A673 (cell line): ENCODE measurements around the gene IPCEF1. TPM values are rescaled to one million over a fixed set of nuclear protein-coding genes. Genes with fewer than 3 reads are reported as not detected.
A peak's percentile ranks its signal among the peaks of the same experiment; 100 is the strongest.

Experiments used
- BruUV-seq: library from RNA; stranded (reverse); fragments of 400-500 nt; replicated peaks from 2 replicates; lab custom pipeline; 2021; lab: Mats Ljungman, UMichigan
- CTCF ChIA-PET: fragments of 300-600 bp; sonication (Branson Sonifier 250); formaldehyde crosslinking; loops from one replicate; lab custom pipeline; 2022; ENCODE audit warnings: antibody characterized with exemption; lab: Charles Lee
- POLR2A ChIA-PET: fragments of 300-600 bp; sonication (Branson Sonifier 250); formaldehyde crosslinking; loops from one replicate; lab custom pipeline; 2022; ENCODE audit warnings: antibody characterized with exemption; ENCODE audit not compliant: low non-redundant PET; lab: Charles Lee
- DNase-seq: peaks from one replicate; pipeline ENCODE4 v3.0.0-alpha.2; 2015; ENCODE audit warnings: low spot score
- H3K27ac ChIP-seq: fragments of 200-600 bp; sonication (generic); 2 replicates; pipeline ENCODE4 v1.5.1; 2016; ENCODE audit warnings: mixed run types, low read depth, mild to moderate bottlenecking, mixed read lengths, antibody characterized with exemption, low read length; ENCODE audit not compliant: poor library complexity, severe bottlenecking
- H3K27me3 ChIP-seq: fragments of 200-600 bp; sonication (generic); replicated peaks from 2 replicates; pipeline ENCODE4 v1.6.1; 2017; ENCODE audit warnings: mixed run types, low read depth, mild to moderate bottlenecking, mixed read lengths, antibody characterized with exemption, low read length; ENCODE audit not compliant: insufficient read depth, poor library complexity
- H3K36me3 ChIP-seq: fragments of 200-600 bp; sonication (generic); 2 replicates; pipeline ENCODE4 v1.6.1; 2016; ENCODE audit warnings: mixed run types, mild to moderate bottlenecking, mixed read lengths, antibody characterized with exemption, low read length; ENCODE audit not compliant: insufficient read depth, poor library complexity, severe bottlenecking
- H3K4me1 ChIP-seq: fragments of 200-600 bp; sonication (generic); 2 replicates; pipeline ENCODE4 v1.6.1; 2017; ENCODE audit warnings: mixed run types, mild to moderate bottlenecking, mixed read lengths, antibody characterized with exemption, low read length; ENCODE audit not compliant: insufficient read depth, poor library complexity, severe bottlenecking
- H3K4me3 ChIP-seq: fragments of 200-600 bp; sonication (generic); 2 replicates; pipeline ENCODE4 v1.5.1; 2016; ENCODE audit warnings: low read depth, mixed run types, mild to moderate bottlenecking, mixed read lengths, low read length; ENCODE audit not compliant: poor library complexity, severe bottlenecking
- H3K9me3 ChIP-seq: fragments of 200-600 bp; sonication (generic); 2 replicates; pipeline ENCODE4 v1.6.1; 2016; ENCODE audit warnings: mixed run types, low read depth, mild to moderate bottlenecking, mixed read lengths, antibody characterized with exemption, low read length; ENCODE audit not compliant: poor library complexity, severe bottlenecking
- CTCF ChIP-seq: fragments of 300-800, 200-600 bp; sonication (generic); conservative IDR thresholded peaks from 2 replicates; pipeline ENCODE4 v1.5.1; 2017; ENCODE audit warnings: low read depth, mild to moderate bottlenecking, antibody characterized with exemption, low read length, moderate library complexity, mixed read lengths
- EZH2 ChIP-seq: fragments of 200-600 bp; sonication (generic); IDR thresholded peaks from 2 replicates; pipeline ENCODE4 v1.6.1; 2017; ENCODE audit warnings: borderline replicate concordance, low read depth, mild to moderate bottlenecking, mixed read lengths, antibody characterized with exemption, low read length; ENCODE audit not compliant: poor library complexity, severe bottlenecking
- intact Hi-C: fragments of 100-400 bp; cut with micrococcal nuclease; formaldehyde crosslinking; loops from one replicate; pipeline ENCODE4 v1.10.0; 2022; ENCODE audit not compliant: unreplicated experiment
- total RNA-seq: library from RNA; stranded (reverse); gene quantifications from 2 replicates; pipeline ENCODE4 v1.2.3, GENCODE V29; 2021

Gene IPCEF1
- total RNA-seq, 1 experiment from 2014 or later, result 1.4 TPM

DNA sequence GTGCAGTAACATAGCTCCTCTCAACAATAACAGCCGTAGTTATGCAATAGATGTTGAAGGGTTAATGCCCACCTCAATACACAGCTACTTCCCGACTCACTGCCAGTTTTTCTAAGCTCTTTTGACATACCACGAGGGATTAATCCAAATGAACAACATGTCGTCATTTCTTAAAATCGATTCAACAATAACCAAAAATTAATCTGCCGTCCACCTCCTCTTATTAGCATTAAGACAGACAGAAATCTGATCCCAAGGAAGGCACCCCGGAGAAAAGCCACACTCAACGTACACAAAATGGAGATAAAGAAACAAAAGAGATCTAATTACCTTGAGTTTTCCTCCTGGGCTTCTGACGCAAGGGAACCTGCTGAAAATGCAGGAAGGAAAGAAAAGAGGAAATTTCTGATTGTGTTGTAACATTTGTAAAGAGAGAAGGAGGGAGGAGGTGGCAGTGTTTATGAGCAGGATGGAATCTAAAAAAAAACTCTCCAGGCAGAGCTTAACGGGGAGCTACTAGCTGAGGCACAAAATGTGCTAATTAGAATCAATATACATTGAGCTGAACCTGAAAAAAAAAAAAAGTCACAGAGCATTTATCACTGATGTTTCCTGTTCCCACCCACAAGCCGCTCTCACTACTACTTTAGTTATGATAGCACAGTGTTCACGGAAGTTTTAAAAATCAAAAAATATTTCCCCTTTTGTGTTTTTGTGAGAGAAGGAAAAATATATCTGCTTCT is 109.3 kb downstream of the IPCEF1 start:
- no TSS peak for BruUV-seq
- H3K27ac ChIP-seq, result peak overlapping the region; percentile 66
- no peaks in the 10 kb centered on the region for H3K36me3 ChIP-seq
- H3K4me3 ChIP-seq, result peak overlapping the region; percentile 42
- peaks cover 40% of the 10 kb centered on the region for H3K4me1 ChIP-seq
- peak; percentile 71 for DNase-seq
- no peak for TF ChIP-seq CTCF
- TF ChIP-seq EZH2, result no peak
- ChIA-PET CTCF (interaction anchor here (0.7 kb wide), 1 partner anchor 218 kb away, joined by 4 read pairs; no protein-coding TSS in a partner anchor), POLR2A (no interaction called here)
- H3K9me3 ChIP-seq, result no peaks in the 10 kb centered on the region
- H3K27me3 ChIP-seq, result no peaks in the 10 kb centered on the region
- intact Hi-C loops, result no loop called here

GRCh38 chr6:154246723-154247118 is 109.9 kb downstream of the IPCEF1 start:
- no peak for DNase-seq
- Histone ChIP-seq H3K9me3 (no peaks in the 10 kb centered on the region), H3K4me3 (peak overlapping the region; percentile 42), H3K4me1 (peaks cover 40% of the 10 kb centered on the region), H3K27ac (no peak overlapping the region), H3K36me3 (no peaks in the 10 kb centered on the region), H3K27me3 (no peaks in the 10 kb centered on the region)
- no TSS peak for BruUV-seq
- CTCF ChIA-PET, result interaction anchor here (0.7 kb wide), 1 partner anchor 219 kb away, joined by 4 read pairs; no protein-coding TSS in a partner anchor
- POLR2A ChIA-PET, result no interaction called here
- no peak for TF ChIP-seq EZH2
- no peak for TF ChIP-seq CTCF
- intact Hi-C loops, result no loop called here

DNA sequence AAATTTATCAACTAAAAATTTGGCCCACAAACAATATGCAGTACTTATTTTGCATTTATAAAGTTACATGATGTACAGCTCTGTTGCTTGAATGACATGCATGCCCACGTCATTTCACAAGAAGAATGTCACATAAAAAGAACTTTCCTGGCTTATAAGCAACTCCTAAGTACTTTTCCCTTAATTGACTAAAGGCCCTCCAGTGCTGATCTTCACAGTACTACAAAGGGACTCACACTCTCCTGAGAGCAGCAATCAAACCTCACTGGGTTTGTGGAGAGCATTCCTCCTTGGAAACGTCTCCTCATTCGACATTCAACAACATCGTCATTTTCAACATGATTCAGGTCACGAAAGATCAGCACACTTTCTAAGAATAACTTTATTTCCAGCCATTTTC is 111.1 kb downstream of the IPCEF1 start:
- CTCF ChIA-PET, result no interaction called here
- Histone ChIP-seq H3K27ac (no peak overlapping the region), H3K4me3 (no peak overlapping the region), H3K27me3 (no peaks in the 10 kb centered on the region), H3K4me1 (peaks cover 40% of the 10 kb centered on the region), H3K36me3 (no peaks in the 10 kb centered on the region), H3K9me3 (no peaks in the 10 kb centered on the region)
- intact Hi-C loops, result no loop called here
- TF ChIP-seq CTCF (no peak), EZH2 (no peak)
- no peak for DNase-seq
- POLR2A ChIA-PET, result no interaction called here
- BruUV-seq, result no TSS peak
